ENCODE results near the gene RAP1GAP2.

The RAP1GAP2 gene

GRCh38 chr17:2794111-2794803, 2.0 kb upstream of the RAP1GAP2 start:
- H3K9me3 ChIP-seq (replicated peaks in 1 of 11): no peaks in the 10 kb centered on the region
- no peaks in the 10 kb centered on the region for H3K27me3 ChIP-seq
- H4K20me1 ChIP-seq: peaks cover 0 to 17% (median 15%) of the 10 kb centered on the region in 11 experiments; a peak in 16 of 22 replicates
- no peak for TF ChIP-seq Cebpa-rat (IDR thresholded peaks at IDR 0.05)
- H3K4me2 ChIP-seq: peak overlapping the region; percentile 92 to 100 (median 98)
- peaks cover 85 to 97% (median 91%) of the 10 kb centered on the region in 10 experiments for H3K4me1 ChIP-seq
- H3K4me3 ChIP-seq: peak overlapping the region in 9 of 10 experiments; percentile 12 to 83 (median 75); a peak in 14 of 20 replicates
- H3K9ac ChIP-seq: peak overlapping the region; percentile 16 to 88 (median 83); a peak in 20 of 22 replicates
- H3K27ac ChIP-seq: peak overlapping the region in 10 of 11 experiments; percentile 23 to 98 (median 94); a peak in 20 of 22 replicates
- H3K36me3 ChIP-seq: no peaks in the 10 kb centered on the region

- Histone ChIP-seq H4K20me1 (peaks cover 0 to 31% (median 27%) of the 10 kb centered on the region in 11 experiments; a peak in 18 of 22 replicates), H3K9me3 (replicated peaks in 1 of 11) (no peaks in the 10 kb centered on the region), H3K27me3 (no peaks in the 10 kb centered on the region), H3K4me1 (peaks cover 74 to 93% (median 88%) of the 10 kb centered on the region in 10 experiments), H3K27ac (peak overlapping the region in 10 of 11 experiments; percentile 41 to 98 (median 92); a peak in 20 of 22 replicates), H3K4me3 (peak overlapping the region; percentile 59 to 83 (median 76)), H3K36me3 (peaks cover 0 to 11% (median 7%) of the 10 kb centered on the region in 11 experiments; a peak in 12 of 22 replicates), H3K4me2 (peak overlapping the region; percentile 92 to 100 (median 98)), H3K9ac (peak overlapping the region; percentile 66 to 88 (median 83); a peak in 21 of 22 replicates)
- TF ChIP-seq Cebpa-rat (IDR thresholded peaks at IDR 0.05): no peak
Measured at GRCh38 chr17:2795441-2796163, 636 bp upstream of the RAP1GAP2 start.

- TF ChIP-seq Cebpa-rat (IDR thresholded peaks at IDR 0.05): no peak
- Histone ChIP-seq H3K4me1 (peaks cover 60 to 79% (median 75%) of the 10 kb centered on the region in 10 experiments), H3K27me3 (no peaks in the 10 kb centered on the region), H3K36me3 (peaks cover 9 to 24% (median 18%) of the 10 kb centered on the region in 11 experiments), H3K27ac (peak overlapping the region in 10 of 11 experiments; percentile 9 to 98 (median 92); a peak in 18 of 22 replicates), H4K20me1 (peaks cover 0 to 35% (median 27%) of the 10 kb centered on the region in 11 experiments; a peak in 18 of 22 replicates), H3K9ac (peak overlapping the region; percentile 66 to 88 (median 83)), H3K4me3 (peak overlapping the region; percentile 59 to 83 (median 76)), H3K4me2 (peak overlapping the region; percentile 92 to 100 (median 98)), H3K9me3 (replicated peaks in 1 of 11) (no peaks in the 10 kb centered on the region)
Measured at GRCh38 chr17:2797226-2797625, 988 bp downstream of the RAP1GAP2 start.

GRCh38 chr17:2797637-2798036, 1.4 kb downstream of the RAP1GAP2 start:
- peak overlapping the region; percentile 92 to 100 (median 98) for H3K4me2 ChIP-seq
- H3K27ac ChIP-seq: peak overlapping the region in 9 of 11 experiments; percentile 54 to 98 (median 93); a peak in 18 of 22 replicates
- H3K4me1 ChIP-seq: peaks cover 58 to 79% (median 72%) of the 10 kb centered on the region in 10 experiments
- peak overlapping the region; percentile 59 to 83 (median 76) for H3K4me3 ChIP-seq
- no peaks in the 10 kb centered on the region for H3K27me3 ChIP-seq
- TF ChIP-seq Cebpa-rat (IDR thresholded peaks at IDR 0.05): no peak
- H4K20me1 ChIP-seq: peaks cover 0 to 37% (median 28%) of the 10 kb centered on the region in 11 experiments; a peak in 18 of 22 replicates
- peaks cover 10 to 28% (median 22%) of the 10 kb centered on the region in 11 experiments for H3K36me3 ChIP-seq
- H3K9ac ChIP-seq: peak overlapping the region; percentile 66 to 88 (median 83); a peak in 21 of 22 replicates
- no peaks in the 10 kb centered on the region for H3K9me3 ChIP-seq (replicated peaks in 1 of 11)

- Histone ChIP-seq H3K27ac (peak overlapping the region in 8 of 11 experiments; percentile 90 to 98 (median 94); a peak in 12 of 22 replicates), H4K20me1 (peaks cover 0 to 41% (median 31%) of the 10 kb centered on the region in 11 experiments; a peak in 18 of 22 replicates), H3K4me2 (peak overlapping the region; percentile 92 to 100 (median 98)), H3K9ac (peak overlapping the region in 10 of 11 experiments; percentile 67 to 88 (median 84); a peak in 18 of 22 replicates), H3K27me3 (no peaks in the 10 kb centered on the region), H3K4me3 (peak overlapping the region; percentile 59 to 83 (median 76); a peak in 17 of 20 replicates), H3K36me3 (peaks cover 13 to 33% (median 26%) of the 10 kb centered on the region in 11 experiments), H3K4me1 (peaks cover 58 to 79% (median 68%) of the 10 kb centered on the region in 10 experiments), H3K9me3 (replicated peaks in 1 of 11) (no peaks in the 10 kb centered on the region)
- no peak for TF ChIP-seq Cebpa-rat (IDR thresholded peaks at IDR 0.05)
Measured at GRCh38 chr17:2798188-2798587, 1.9 kb downstream of the RAP1GAP2 start.

GRCh38 chr17:2798678-2799077, 2.4 kb downstream of the RAP1GAP2 start:
- Histone ChIP-seq H4K20me1 (peaks cover 0 to 46% (median 31%) of the 10 kb centered on the region in 11 experiments; a peak in 18 of 22 replicates), H3K4me3 (peak overlapping the region in 2 of 10 experiments; percentile 8 to 25; a peak in 3 of 20 replicates), H3K4me1 (peaks cover 54 to 79% (median 63%) of the 10 kb centered on the region in 10 experiments), H3K4me2 (peak overlapping the region; percentile 35 to 100 (median 98)), H3K9me3 (replicated peaks in 1 of 11) (no peaks in the 10 kb centered on the region), H3K9ac (peak overlapping the region in 8 of 11 experiments; percentile 26 to 59 (median 50); a peak in 11 of 22 replicates), H3K27me3 (no peaks in the 10 kb centered on the region), H3K27ac (peak overlapping the region in 7 of 11 experiments; percentile 38 to 66 (median 52); a peak in 12 of 22 replicates), H3K36me3 (peaks cover 18 to 38% (median 31%) of the 10 kb centered on the region in 11 experiments)
- no peak for TF ChIP-seq Cebpa-rat (IDR thresholded peaks at IDR 0.05)

- TF ChIP-seq Cebpa-rat (IDR thresholded peaks at IDR 0.05): no peak
Measured at GRCh38 chr17:2799653-2800052, 3.4 kb downstream of the RAP1GAP2 start.

GRCh38 chr17:2800367-2800766, 4.1 kb downstream of the RAP1GAP2 start:
- TF ChIP-seq Cebpa-rat (IDR thresholded peaks at IDR 0.05): no peak
- no peak overlapping the region for H3K4me3 ChIP-seq
- H3K4me2 ChIP-seq: peak overlapping the region in 6 of 11 experiments; percentile 76 to 100 (median 98); a peak in 3 of 22 replicates
- H4K20me1 ChIP-seq: peaks cover 0 to 63% (median 47%) of the 10 kb centered on the region in 11 experiments; a peak in 18 of 22 replicates
- peaks cover 27 to 55% (median 48%) of the 10 kb centered on the region in 11 experiments for H3K36me3 ChIP-seq
- no peaks in the 10 kb centered on the region for H3K9me3 ChIP-seq (replicated peaks in 1 of 11)
- H3K27me3 ChIP-seq: no peaks in the 10 kb centered on the region
- H3K9ac ChIP-seq: peak overlapping the region in 3 of 11 experiments; percentile 46 to 59 (median 59); a peak in 1 of 22 replicates
- peak overlapping the region in 4 of 11 experiments; percentile 1 to 66 (median 48); a peak in 5 of 22 replicates for H3K27ac ChIP-seq
- peaks cover 37 to 73% (median 51%) of the 10 kb centered on the region in 10 experiments for H3K4me1 ChIP-seq

More at GRCh38 chr17:2799653-2800052, 3.4 kb downstream of the RAP1GAP2 start:
- Histone ChIP-seq H4K20me1 (peaks cover 0 to 56% (median 40%) of the 10 kb centered on the region in 11 experiments; a peak in 18 of 22 replicates), H3K9me3 (replicated peaks in 1 of 11) (no peaks in the 10 kb centered on the region), H3K4me2 (peak overlapping the region; percentile 35 to 100 (median 98); a peak in 19 of 22 replicates), H3K27ac (peak overlapping the region in 7 of 11 experiments; percentile 38 to 66 (median 52); a peak in 10 of 22 replicates), H3K9ac (peak overlapping the region in 8 of 11 experiments; percentile 20 to 59 (median 44); a peak in 11 of 22 replicates), H3K36me3 (peaks cover 27 to 48% (median 41%) of the 10 kb centered on the region in 11 experiments), H3K4me3 (peak overlapping the region in 1 of 10 experiments; percentile 25; a peak in 1 of 20 replicates), H3K4me1 (peaks cover 44 to 73% (median 58%) of the 10 kb centered on the region in 10 experiments), H3K27me3 (no peaks in the 10 kb centered on the region)

Data from BLaER1 treated with 17β-estradiol and CSF1 and Interleukin-3, amounts not matched to agents 10 nM and 100 nM (cell line).